CD4-positive, CD25-positive, alpha-beta regulatory T cell (primary cell): ENCODE measurements around the gene PPM1H. TPM values are rescaled to one million over a fixed set of nuclear protein-coding genes. Genes with fewer than 3 reads are reported as not detected.

Experiments
- polyA plus RNA-seq, 4 donors: library from polyadenylated mRNA; unstranded; fragments of 300-500 nt; fragmentation: Illumina TruSeq; gene quantifications; one replicate each; pipeline ENCODE4 v1.2.3, GENCODE V29; 2021
- total RNA-seq: library from RNA; stranded (reverse); gene quantifications from one replicate; pipeline ENCODE4 v1.2.3, GENCODE V29; 2022

The PPM1H gene
- total and polyA plus RNA-seq, 5 donors from 2014 or later = 0.03 to 0.99 TPM; not detected in 3

Other genes starting within 250 kb of the PPM1H start
- gene AVPR1A, start 216.1 kb upstream of the PPM1H start, total RNA-seq = 0.15 TPM
- not detected for gene AVPR1A, start 216.1 kb upstream of the PPM1H start, polyA plus RNA-seq